GM12878 (cell line): ENCODE measurements around the gene SPINK5. TPM values are rescaled to one million over a fixed set of nuclear protein-coding genes. Genes with fewer than 3 reads are reported as not detected.

Experiments
- ATAC-seq: fragments of 200-7000 bp; cut with Tn5 transposase; 3 replicates; pipeline ENCODE4 v1.9.1; 2020; ENCODE audit warnings: mild to moderate bottlenecking, moderate library complexity
- BruUV-seq: library from RNA; stranded (reverse); fragments of 400-500 nt; replicated peaks from 2 replicates; lab custom pipeline; 2021; lab: Mats Ljungman, UMichigan
- CTCF ChIA-PET: fragments of 300-600 bp; sonication (Branson Sonifier 250); formaldehyde crosslinking; extraction: SDS; loops from one replicate; lab custom pipeline; 2021; ENCODE audit warnings: inconsistent platforms; lab: Yijun Ruan, JAX
- POLR2A ChIA-PET: fragments of 350-600 bp; formaldehyde crosslinking; extraction: SDS; loops from one replicate; lab custom pipeline; 2021; ENCODE audit warnings: inconsistent platforms; lab: Charles Lee
- RAD21 ChIA-PET: fragments of 300-600 bp; sonication (Branson Sonifier 250); formaldehyde crosslinking; loops from one replicate; lab custom pipeline; 2023; ENCODE audit warnings: antibody characterized with exemption; ENCODE audit not compliant: unreplicated experiment; lab: Charles Lee
- SMC1A ChIA-PET: fragments of 300-600 bp; sonication (Branson Sonifier 250); formaldehyde crosslinking; loops from one replicate; lab custom pipeline; 2023; ENCODE audit not compliant: unreplicated experiment, uncharacterized antibody; lab: Charles Lee
- DNase-seq: peaks from one replicate; pipeline ENCODE4 v3.0.0-alpha.2; 2011; ENCODE audit warnings: low read depth, low spot score
- FAIRE-seq: peaks from 3 replicates; lab custom pipeline; 2011; peaks lifted over from hg19 to GRCh38; lab: Jason Lieb, UNC
- H2AFZ ChIP-seq: 2 replicates; pipeline ENCODE4 v1.6.0; 2011; ENCODE audit warnings: low read depth, low read length, control low read depth; ENCODE audit not compliant: control insufficient read depth
- H3K27ac ChIP-seq: 2 replicates; pipeline ENCODE4 v1.5.1; 2011; ENCODE audit warnings: control low read depth; ENCODE audit not compliant: control insufficient read depth, insufficient read depth
- H3K27me3 ChIP-seq, 2 experiments: replicated peaks in 1 of 2; 2 replicates each; pipeline versions ENCODE4 v1.6.0 to v1.6.1; 2011; ENCODE audit warnings: low read length in 1 of 2; ENCODE audit not compliant: control insufficient read depth in 2 of 2, insufficient read depth in 2 of 2
- H3K36me3 ChIP-seq, 2 experiments: 2 replicates each; pipeline ENCODE4 v1.5.1; 2011; ENCODE audit warnings: low read length in 1 of 2; ENCODE audit not compliant: control insufficient read depth in 2 of 2, insufficient read depth in 2 of 2
- H3K4me1 ChIP-seq: 2 replicates; pipeline ENCODE4 v1.6.1; 2011; ENCODE audit warnings: mild to moderate bottlenecking, low read length, moderate library complexity, mixed read lengths; ENCODE audit not compliant: control insufficient read depth, insufficient read depth
- H3K4me2 ChIP-seq: 2 replicates; pipeline ENCODE4 v1.6.0; 2011; ENCODE audit warnings: control low read depth; ENCODE audit not compliant: control insufficient read depth, insufficient read depth
- H3K4me3 ChIP-seq: fragments of 200-600 bp; sonication (generic); 2 replicates; pipeline ENCODE4 v1.5.1; 2016
- H3K79me2 ChIP-seq: 2 replicates; pipeline ENCODE4 v1.6.0; 2011; ENCODE audit warnings: low read length; ENCODE audit not compliant: control insufficient read depth, insufficient read depth
- H3K9ac ChIP-seq: 2 replicates; pipeline ENCODE4 v1.8.0; 2011; ENCODE audit warnings: low read length, control low read depth, mixed read lengths; ENCODE audit not compliant: control insufficient read depth, insufficient read depth
- H3K9me3 ChIP-seq: replicated peaks from 3 replicates; pipeline ENCODE4 v1.5.1; 2011; ENCODE audit warnings: mild to moderate bottlenecking, low read length; ENCODE audit not compliant: control insufficient read depth, insufficient read depth
- H4K20me1 ChIP-seq: 2 replicates; pipeline ENCODE4 v1.6.0; 2011; ENCODE audit not compliant: control insufficient read depth, insufficient read depth
- DPF2 ChIP-seq: fragments of 450-650 bp; IDR thresholded peaks from 2 replicates; pipeline ENCODE4 v1.6.1; 2017; ENCODE audit warnings: mild to moderate bottlenecking
- E2F8 ChIP-seq: fragments of 450-650 bp; IDR thresholded peaks from 2 replicates; pipeline ENCODE4 v1.6.1; 2018; ENCODE audit warnings: mild to moderate bottlenecking, low read depth, moderate library complexity; ENCODE audit not compliant: partially characterized antibody
- FOXK2 ChIP-seq: fragments of 450-650 bp; IDR thresholded peaks from 2 replicates; pipeline ENCODE4 v1.6.1; 2017; ENCODE audit warnings: mild to moderate bottlenecking, moderate library complexity
- NFYB ChIP-seq: IDR thresholded peaks from 2 replicates; pipeline ENCODE4 v1.6.1; 2011; ENCODE audit warnings: low read depth, mild to moderate bottlenecking, low read length, improper control_type of control experiment, moderate library complexity; ENCODE audit not compliant: insufficient read depth
- NR2C1 ChIP-seq: fragments of 450-650 bp; IDR thresholded peaks from 2 replicates; pipeline ENCODE4 v1.6.1; 2017; ENCODE audit warnings: antibody characterized with exemption, mild to moderate bottlenecking, moderate library complexity
- SMARCA5 ChIP-seq: fragments of 450-650 bp; IDR thresholded peaks from 2 replicates; pipeline ENCODE4 v1.6.1; 2017; ENCODE audit warnings: mild to moderate bottlenecking
- SMC3 ChIP-seq: IDR thresholded peaks from 2 replicates; pipeline ENCODE4 v1.6.1; 2011; ENCODE audit warnings: low read length, improper control_type of control experiment, borderline replicate concordance
- SUPT20H ChIP-seq: IDR thresholded peaks from 2 replicates; pipeline ENCODE4 v1.6.1; 2011; ENCODE audit warnings: low read depth, mild to moderate bottlenecking, low read length, moderate library complexity, borderline replicate concordance; ENCODE audit not compliant: control insufficient read depth
- USF1 ChIP-seq: IDR thresholded peaks from 2 replicates; pipeline ENCODE4 v1.6.1; 2011; ENCODE audit warnings: borderline replicate concordance, low read depth, mild to moderate bottlenecking, moderate library complexity, mixed read lengths, low read length; ENCODE audit not compliant: insufficient read depth; ENCODE audit errors: extremely low read length
- WGBS: methylation state at CpG from one replicate; pipeline ENCODE4 v1.1.6; 2016; ENCODE audit warnings: low lambda C conversion rate; ENCODE audit not compliant: insufficient replicate concordance, insufficient coverage; ENCODE audit errors: missing lambda C conversion rate; 5-methylcytosine and 5-hydroxymethylcytosine counted together
- in situ Hi-C: fragments of 300-500 bp; cut with MboI; formaldehyde crosslinking; loops from 9 replicates; pipeline ENCODE4 v1.14.3; 2018; ENCODE audit warnings: mixed read lengths
- intact Hi-C: fragments of 100-400 bp; cut with micrococcal nuclease; formaldehyde crosslinking; loops from one replicate; pipeline ENCODE4 v1.14.2; 2022; ENCODE audit not compliant: unreplicated experiment
- polyA plus RNA-seq, 11 experiments: library from polyadenylated mRNA; depleted of rRNA in 4 of 11; unstranded in 6 of 11; stranded (reverse) in 5 of 11; fragments of >200 nt; fragmentation: Nextera tagmentation in 4 of 11; fragmentation: Illumina TruSeq in 1 of 11; extraction: Ambion mirVana in 4 of 11; extraction: Trizol in 1 of 11; gene quantifications; 1 replicate in 1 of 11; 2 replicates in 10 of 11; pipeline versions ENCODE4 v1.2.1 to v1.2.3, GENCODE V29; 2011 to 2016; ENCODE audit warnings: inconsistent platforms in 2 of 11, missing spikeins in 2 of 11, low read depth in 1 of 11
- total RNA-seq, 4 experiments: library from RNA; depleted of rRNA in 3 of 4; stranded (reverse); fragments of >200 nt in 3 of 4; fragmentation: Illumina TruSeq in 1 of 4; extraction: Trizol in 1 of 4; gene quantifications; 2 replicates each; pipeline versions ENCODE4 v1.2.1 to v1.2.3, GENCODE V29; 2013 to 2021
- TF ChIP-seq, protein P1 (sequence below): fragments of 150-350 bp; IDR thresholded peaks from 2 replicates; pipeline ENCODE4 v1.6.1; 2014; ENCODE audit warnings: mild to moderate bottlenecking, low read depth, low read length
- TF ChIP-seq, protein P2 (sequence below): IDR thresholded peaks from 2 replicates; pipeline ENCODE4 v1.6.1; 2012; ENCODE audit warnings: improper control_type of control experiment, low read depth, low read length; ENCODE audit not compliant: insufficient replicate concordance

SPINK5 gene
- total and polyA plus RNA-seq, 10 of the 15 experiments (the other 5 are each of a cell fraction or from before 2014, with no cell fraction given), result 0.04 to 0.09 TPM; not detected in 8

- TF ChIP-seq USF1, result no peak
- TF ChIP-seq FOXK2, result no peak
These were observed 102.9 kb downstream of the SPINK5 start (continued) for GRCh38 chr5:148166550-148167283.

- ATAC-seq (no peak), DNase-seq (no peak), FAIRE-seq (no peak)
- intact Hi-C loops (no loop called here), in situ Hi-C loops (no loop called here)
- H2AFZ ChIP-seq, result no peak within 1 kb of the TSS
- RAD21 ChIA-PET, result no interaction called here
- no peak within 1 kb of the TSS for H3K4me3 ChIP-seq
- SMC1A ChIA-PET, result no interaction called here
- H3K9me3 ChIP-seq, result no peaks in the 10 kb centered on the region
- H3K4me2 ChIP-seq, result no peak within 1 kb of the TSS
- no peaks in the 10 kb centered on the region for H3K27me3 ChIP-seq
- CTCF ChIA-PET, result no interaction called here
- no peak within 1 kb of the TSS for H3K9ac ChIP-seq
- no peaks in the 10 kb centered on the region for H3K4me1 ChIP-seq
- no peaks in the 10 kb centered on the region for H4K20me1 ChIP-seq
- whole genome bisulfite sequencing, result 35% methylated on average over 1 of the region's 1 CpG
- POLR2A ChIA-PET, result no interaction called here
- no peaks in the 10 kb centered on the region for H3K79me2 ChIP-seq
- H3K27ac ChIP-seq, result no peak within 1 kb of the TSS
- no peaks in the 10 kb centered on the region for H3K36me3 ChIP-seq
- no TSS peak for BruUV-seq
- no peak for TF ChIP-seq SMARCA5
- TF ChIP-seq, protein P1, sequence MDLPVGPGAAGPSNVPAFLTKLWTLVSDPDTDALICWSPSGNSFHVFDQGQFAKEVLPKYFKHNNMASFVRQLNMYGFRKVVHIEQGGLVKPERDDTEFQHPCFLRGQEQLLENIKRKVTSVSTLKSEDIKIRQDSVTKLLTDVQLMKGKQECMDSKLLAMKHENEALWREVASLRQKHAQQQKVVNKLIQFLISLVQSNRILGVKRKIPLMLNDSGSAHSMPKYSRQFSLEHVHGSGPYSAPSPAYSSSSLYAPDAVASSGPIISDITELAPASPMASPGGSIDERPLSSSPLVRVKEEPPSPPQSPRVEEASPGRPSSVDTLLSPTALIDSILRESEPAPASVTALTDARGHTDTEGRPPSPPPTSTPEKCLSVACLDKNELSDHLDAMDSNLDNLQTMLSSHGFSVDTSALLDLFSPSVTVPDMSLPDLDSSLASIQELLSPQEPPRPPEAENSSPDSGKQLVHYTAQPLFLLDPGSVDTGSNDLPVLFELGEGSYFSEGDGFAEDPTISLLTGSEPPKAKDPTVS, result no peak
- TF ChIP-seq E2F8, result no peak
- TF ChIP-seq DPF2, result no peak
- TF ChIP-seq SMC3, result no peak
- no peak for TF ChIP-seq SUPT20H
- TF ChIP-seq NFYB, result no peak
- no peak for TF ChIP-seq NR2C1
- TF ChIP-seq, protein P2, sequence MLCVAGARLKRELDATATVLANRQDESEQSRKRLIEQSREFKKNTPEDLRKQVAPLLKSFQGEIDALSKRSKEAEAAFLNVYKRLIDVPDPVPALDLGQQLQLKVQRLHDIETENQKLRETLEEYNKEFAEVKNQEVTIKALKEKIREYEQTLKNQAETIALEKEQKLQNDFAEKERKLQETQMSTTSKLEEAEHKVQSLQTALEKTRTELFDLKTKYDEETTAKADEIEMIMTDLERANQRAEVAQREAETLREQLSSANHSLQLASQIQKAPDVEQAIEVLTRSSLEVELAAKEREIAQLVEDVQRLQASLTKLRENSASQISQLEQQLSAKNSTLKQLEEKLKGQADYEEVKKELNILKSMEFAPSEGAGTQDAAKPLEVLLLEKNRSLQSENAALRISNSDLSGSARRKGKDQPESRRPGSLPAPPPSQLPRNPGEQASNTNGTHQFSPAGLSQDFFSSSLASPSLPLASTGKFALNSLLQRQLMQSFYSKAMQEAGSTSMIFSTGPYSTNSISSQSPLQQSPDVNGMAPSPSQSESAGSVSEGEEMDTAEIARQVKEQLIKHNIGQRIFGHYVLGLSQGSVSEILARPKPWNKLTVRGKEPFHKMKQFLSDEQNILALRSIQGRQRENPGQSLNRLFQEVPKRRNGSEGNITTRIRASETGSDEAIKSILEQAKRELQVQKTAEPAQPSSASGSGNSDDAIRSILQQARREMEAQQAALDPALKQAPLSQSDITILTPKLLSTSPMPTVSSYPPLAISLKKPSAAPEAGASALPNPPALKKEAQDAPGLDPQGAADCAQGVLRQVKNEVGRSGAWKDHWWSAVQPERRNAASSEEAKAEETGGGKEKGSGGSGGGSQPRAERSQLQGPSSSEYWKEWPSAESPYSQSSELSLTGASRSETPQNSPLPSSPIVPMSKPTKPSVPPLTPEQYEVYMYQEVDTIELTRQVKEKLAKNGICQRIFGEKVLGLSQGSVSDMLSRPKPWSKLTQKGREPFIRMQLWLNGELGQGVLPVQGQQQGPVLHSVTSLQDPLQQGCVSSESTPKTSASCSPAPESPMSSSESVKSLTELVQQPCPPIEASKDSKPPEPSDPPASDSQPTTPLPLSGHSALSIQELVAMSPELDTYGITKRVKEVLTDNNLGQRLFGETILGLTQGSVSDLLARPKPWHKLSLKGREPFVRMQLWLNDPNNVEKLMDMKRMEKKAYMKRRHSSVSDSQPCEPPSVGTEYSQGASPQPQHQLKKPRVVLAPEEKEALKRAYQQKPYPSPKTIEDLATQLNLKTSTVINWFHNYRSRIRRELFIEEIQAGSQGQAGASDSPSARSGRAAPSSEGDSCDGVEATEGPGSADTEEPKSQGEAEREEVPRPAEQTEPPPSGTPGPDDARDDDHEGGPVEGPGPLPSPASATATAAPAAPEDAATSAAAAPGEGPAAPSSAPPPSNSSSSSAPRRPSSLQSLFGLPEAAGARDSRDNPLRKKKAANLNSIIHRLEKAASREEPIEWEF, result no peak
These were observed 104.5 kb downstream of the SPINK5 start, which contains the start of gene SPINK14 for GRCh38 chr5:148168246-148168645. SPINK14 (plus strand) TSS chr5:148168546; CDS start chr5:148169733, 1,187 bp downstream.
